Loucy (cell line): Measurements from ENCODE around the gene FIGN.

Experiments used
- H2AFZ ChIP-seq: fragments of 200-600 bp; sonication (generic); 2 replicates; pipeline ENCODE4 v1.6.0; 2016; ENCODE audit warnings: antibody characterized with exemption, mild to moderate bottlenecking, low read length, moderate library complexity
- H3F3A ChIP-seq: fragments of 200-600 bp; 2 replicates; pipeline ENCODE4 v1.6.0; 2016; ENCODE audit warnings: antibody characterized with exemption, low read depth, mild to moderate bottlenecking
- H3K27me3 ChIP-seq: fragments of 200-600 bp; sonication (generic); 2 replicates; pipeline ENCODE4 v1.6.1; 2014; ENCODE audit warnings: low read length, mild to moderate bottlenecking; ENCODE audit not compliant: insufficient read depth, poor library complexity, severe bottlenecking
- H3K36me3 ChIP-seq: fragments of 200-600 bp; sonication (generic); 2 replicates; pipeline ENCODE4 v1.6.1; 2016; ENCODE audit warnings: low read length; ENCODE audit not compliant: insufficient read depth
- H3K4me1 ChIP-seq: fragments of 200-600 bp; sonication (generic); 2 replicates; pipeline ENCODE4 v1.5.1; 2014; ENCODE audit warnings: low read length, mild to moderate bottlenecking; ENCODE audit not compliant: insufficient read depth, poor library complexity, severe bottlenecking
- H3K4me2 ChIP-seq: fragments of 200-600 bp; sonication (generic); 2 replicates; pipeline ENCODE4 v1.6.0; 2014; ENCODE audit warnings: antibody characterized with exemption, low read length, low read depth, mild to moderate bottlenecking; ENCODE audit not compliant: poor library complexity, severe bottlenecking
- H3K4me3 ChIP-seq: fragments of 200-600 bp; sonication (generic); 2 replicates; pipeline ENCODE4 v1.5.1; 2014; ENCODE audit warnings: low read length, mild to moderate bottlenecking, mixed read lengths; ENCODE audit not compliant: poor library complexity, severe bottlenecking
- H3K79me2 ChIP-seq: fragments of 200-600 bp; sonication (generic); 2 replicates; pipeline ENCODE4 v1.6.1; 2014; ENCODE audit warnings: low read length; ENCODE audit not compliant: insufficient read depth
- H3K9ac ChIP-seq: fragments of 200-600 bp; sonication (generic); 2 replicates; pipeline ENCODE4 v1.6.0; 2014; ENCODE audit warnings: mild to moderate bottlenecking, low read depth, low read length, moderate library complexity; ENCODE audit not compliant: poor library complexity, severe bottlenecking
- H3K9me2 ChIP-seq: fragments of 200-600 bp; sonication (generic); replicated peaks from 2 replicates; pipeline ENCODE4 v1.6.1; 2016; ENCODE audit warnings: low read depth, low read length, mixed read lengths
- H3K9me3 ChIP-seq: fragments of 200-600 bp; sonication (generic); 2 replicates; pipeline ENCODE4 v1.6.1; 2014; ENCODE audit warnings: mild to moderate bottlenecking, antibody characterized with exemption, low read length, low read depth; ENCODE audit not compliant: insufficient read depth
- H4K20me1 ChIP-seq: fragments of 200-600 bp; sonication (generic); 2 replicates; pipeline ENCODE4 v1.6.0; 2014; ENCODE audit warnings: antibody characterized with exemption, low read length, mild to moderate bottlenecking; ENCODE audit not compliant: insufficient read depth, poor library complexity, severe bottlenecking
- EZH2phosphoT487 ChIP-seq: fragments of 200-600 bp; IDR thresholded peaks from 2 replicates; pipeline ENCODE4 v1.6.1; 2018; ENCODE audit warnings: antibody characterized with exemption, mild to moderate bottlenecking, moderate library complexity, borderline replicate concordance
- TF ChIP-seq, protein P1 (sequence below): fragments of 200-600 bp; sonication (generic); conservative IDR thresholded peaks from 2 replicates; pipeline ENCODE4 v1.5.1; 2014; ENCODE audit warnings: mild to moderate bottlenecking, antibody characterized with exemption, low read length

FIGN gene

DNA sequence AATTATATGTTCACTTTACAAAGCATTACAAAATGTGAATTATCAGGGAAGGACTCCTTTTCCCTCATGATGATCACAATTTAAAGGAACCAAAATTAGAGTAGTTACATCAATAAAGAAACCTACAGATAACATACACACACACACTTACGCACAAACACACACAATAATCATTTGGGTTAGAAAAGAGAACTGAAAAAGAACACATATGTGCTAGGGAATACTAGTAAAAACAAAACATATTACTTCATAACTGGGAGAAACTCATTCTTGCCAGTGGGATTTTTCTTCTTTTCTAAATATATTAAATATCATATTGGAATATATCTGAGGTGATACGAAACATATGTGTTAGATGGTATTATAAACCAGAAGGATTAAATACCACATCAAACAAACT, 42.3 kb downstream of the FIGN start:
- no peaks in the 10 kb centered on the region for H3F3A ChIP-seq
- H3K79me2 ChIP-seq, result no peaks in the 10 kb centered on the region
- H3K9me2 ChIP-seq, result no peaks in the 10 kb centered on the region
- H3K9me3 ChIP-seq, result no peaks in the 10 kb centered on the region
- TF ChIP-seq EZH2phosphoT487, result no peak
- TF ChIP-seq, protein P1, sequence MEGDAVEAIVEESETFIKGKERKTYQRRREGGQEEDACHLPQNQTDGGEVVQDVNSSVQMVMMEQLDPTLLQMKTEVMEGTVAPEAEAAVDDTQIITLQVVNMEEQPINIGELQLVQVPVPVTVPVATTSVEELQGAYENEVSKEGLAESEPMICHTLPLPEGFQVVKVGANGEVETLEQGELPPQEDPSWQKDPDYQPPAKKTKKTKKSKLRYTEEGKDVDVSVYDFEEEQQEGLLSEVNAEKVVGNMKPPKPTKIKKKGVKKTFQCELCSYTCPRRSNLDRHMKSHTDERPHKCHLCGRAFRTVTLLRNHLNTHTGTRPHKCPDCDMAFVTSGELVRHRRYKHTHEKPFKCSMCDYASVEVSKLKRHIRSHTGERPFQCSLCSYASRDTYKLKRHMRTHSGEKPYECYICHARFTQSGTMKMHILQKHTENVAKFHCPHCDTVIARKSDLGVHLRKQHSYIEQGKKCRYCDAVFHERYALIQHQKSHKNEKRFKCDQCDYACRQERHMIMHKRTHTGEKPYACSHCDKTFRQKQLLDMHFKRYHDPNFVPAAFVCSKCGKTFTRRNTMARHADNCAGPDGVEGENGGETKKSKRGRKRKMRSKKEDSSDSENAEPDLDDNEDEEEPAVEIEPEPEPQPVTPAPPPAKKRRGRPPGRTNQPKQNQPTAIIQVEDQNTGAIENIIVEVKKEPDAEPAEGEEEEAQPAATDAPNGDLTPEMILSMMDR, result no peak
- H3K9ac ChIP-seq, result no peak overlapping the region
- H3K4me2 ChIP-seq, result no peak overlapping the region
- no peaks in the 10 kb centered on the region for H3K4me1 ChIP-seq
- no peaks in the 10 kb centered on the region for H4K20me1 ChIP-seq
- no peaks in the 10 kb centered on the region for H3K27me3 ChIP-seq
- H3K4me3 ChIP-seq, result no peak overlapping the region
- no peak overlapping the region for H2AFZ ChIP-seq
- H3K36me3 ChIP-seq, result no peaks in the 10 kb centered on the region

DNA sequence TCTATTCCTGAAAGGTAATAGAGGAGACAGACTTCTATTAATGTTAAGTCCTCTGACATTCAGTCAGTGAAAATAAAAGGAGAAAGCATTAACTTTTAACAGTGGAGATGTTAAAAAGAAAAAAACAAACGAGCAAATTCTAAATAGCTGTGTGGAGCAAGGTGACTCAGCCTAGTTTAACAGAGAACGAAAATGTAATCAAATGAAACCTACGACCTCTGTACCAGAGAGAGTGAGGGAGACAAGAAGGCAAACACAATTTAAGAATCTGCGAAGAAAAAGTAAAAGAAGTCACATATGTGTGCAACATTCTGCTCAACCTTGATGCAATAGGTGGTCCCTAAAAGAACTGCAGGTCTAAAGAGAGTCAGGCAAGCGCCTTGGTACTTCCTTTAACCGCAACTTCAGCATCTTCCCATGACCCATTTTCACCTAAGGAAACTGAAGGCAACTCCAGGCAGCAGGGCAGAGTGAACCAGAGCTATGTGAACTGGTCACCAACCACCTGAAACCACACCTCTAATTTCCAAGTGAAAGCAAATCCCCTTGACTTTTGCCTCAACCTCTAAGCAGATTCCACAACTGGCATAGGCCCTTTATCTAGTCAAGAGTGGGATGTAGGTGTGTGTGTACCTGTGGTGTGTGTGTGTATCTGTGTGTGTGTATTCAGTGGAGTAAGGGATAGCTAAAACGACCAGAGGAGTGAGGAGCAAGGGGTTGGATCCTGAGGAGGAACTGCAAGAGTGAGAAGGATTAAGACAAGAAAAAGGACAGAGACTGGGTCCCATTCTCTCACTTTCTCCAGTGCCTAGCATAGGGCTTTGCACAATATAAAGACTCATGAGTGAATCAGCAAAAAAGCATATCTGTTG, 43.0 kb downstream of the FIGN start:
- H3K9ac ChIP-seq, result no peak overlapping the region
- H3K79me2 ChIP-seq, result no peaks in the 10 kb centered on the region
- no peaks in the 10 kb centered on the region for H3K4me1 ChIP-seq
- no peaks in the 10 kb centered on the region for H4K20me1 ChIP-seq
- H2AFZ ChIP-seq, result no peak overlapping the region
- no peaks in the 10 kb centered on the region for H3K9me3 ChIP-seq
- H3K4me2 ChIP-seq, result no peak overlapping the region
- H3K9me2 ChIP-seq, result no peaks in the 10 kb centered on the region
- H3K36me3 ChIP-seq, result no peaks in the 10 kb centered on the region
- no peak overlapping the region for H3K4me3 ChIP-seq
- H3F3A ChIP-seq, result no peaks in the 10 kb centered on the region
- no peaks in the 10 kb centered on the region for H3K27me3 ChIP-seq
- TF ChIP-seq, protein P1, result no peak
- TF ChIP-seq EZH2phosphoT487, result no peak

DNA sequence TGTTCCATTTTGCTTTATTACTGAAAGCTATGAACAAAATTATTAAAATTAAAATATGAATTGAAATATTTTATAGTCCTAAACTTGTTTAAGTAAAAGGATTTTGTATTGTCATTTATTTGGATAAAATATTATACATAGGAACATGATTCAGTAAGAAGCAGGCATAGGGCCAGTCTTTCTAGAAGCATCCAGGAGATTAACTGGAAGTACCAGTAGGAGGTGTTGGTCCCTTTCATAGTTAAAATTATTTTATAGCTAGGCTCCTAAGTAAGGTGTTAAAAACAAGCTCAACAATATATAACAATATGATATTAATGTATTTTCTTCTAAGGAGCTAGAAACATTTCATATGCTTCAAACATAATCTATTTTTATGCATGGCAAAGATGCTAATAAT, 43.7 kb downstream of the FIGN start:
- Histone ChIP-seq H3K27me3 (no peaks in the 10 kb centered on the region), H3K9me2 (no peaks in the 10 kb centered on the region), H3K79me2 (no peaks in the 10 kb centered on the region), H3K4me3 (no peak overlapping the region), H4K20me1 (no peaks in the 10 kb centered on the region), H3K4me1 (no peaks in the 10 kb centered on the region), H3F3A (no peaks in the 10 kb centered on the region), H3K4me2 (no peak overlapping the region), H3K36me3 (no peaks in the 10 kb centered on the region), H3K9me3 (no peaks in the 10 kb centered on the region), H2AFZ (no peak overlapping the region), H3K9ac (no peak overlapping the region)
- TF ChIP-seq EZH2phosphoT487, result no peak
- TF ChIP-seq, protein P1, result no peak
